Adipocyte (in vitro differentiated cells): ENCODE results near the gene TNFRSF1B.

Source experiments
- DNase-seq: peaks from one replicate; pipeline ENCODE4 v3.0.0-alpha.2; 2015; ENCODE audit warnings: low read depth
- H3K27me3 ChIP-seq: replicated peaks from 2 replicates; pipeline ENCODE4 v1.7.0; 2013; ENCODE audit warnings: mild to moderate bottlenecking, low read length, moderate library complexity; ENCODE audit not compliant: control insufficient read depth, insufficient read depth
- H3K36me3 ChIP-seq: 2 replicates; pipeline ENCODE4 v1.7.0; 2013; ENCODE audit warnings: low read length, mild to moderate bottlenecking, moderate library complexity; ENCODE audit not compliant: control insufficient read depth, insufficient read depth, severe bottlenecking
- H3K4me1 ChIP-seq: 2 replicates; pipeline ENCODE4 v1.7.0; 2013; ENCODE audit warnings: mild to moderate bottlenecking, low read length, moderate library complexity; ENCODE audit not compliant: control insufficient read depth, insufficient read depth
- H3K4me3 ChIP-seq: 2 replicates; pipeline ENCODE4 v1.7.0; 2013; ENCODE audit warnings: mild to moderate bottlenecking, low read length, moderate library complexity
- H3K9ac ChIP-seq: 2 replicates; pipeline ENCODE4 v1.7.0; 2013; ENCODE audit warnings: mild to moderate bottlenecking, low read length, moderate library complexity
- H3K9me3 ChIP-seq: 2 replicates; pipeline ENCODE4 v1.7.0; 2013; ENCODE audit warnings: mild to moderate bottlenecking, low read length, moderate library complexity; ENCODE audit not compliant: control insufficient read depth

TNFRSF1B gene

GRCh38 chr1:12245733-12246132, 78.9 kb downstream of the TNFRSF1B start:
- H3K4me3 ChIP-seq: no peak overlapping the region
- H3K9ac ChIP-seq: peak overlapping the region; percentile 17
- H3K9me3 ChIP-seq: no peaks in the 10 kb centered on the region
- H3K4me1 ChIP-seq: peaks cover 40% of the 10 kb centered on the region
- H3K36me3 ChIP-seq: peaks cover 75% of the 10 kb centered on the region
- no peaks in the 10 kb centered on the region for H3K27me3 ChIP-seq
- DNase-seq: no peak

GRCh38 chr1:12246584-12246983, 79.8 kb downstream of the TNFRSF1B start:
- Histone ChIP-seq H3K9ac (no peak overlapping the region), H3K27me3 (no peaks in the 10 kb centered on the region), H3K4me3 (no peak overlapping the region), H3K9me3 (no peaks in the 10 kb centered on the region), H3K36me3 (peaks cover 78% of the 10 kb centered on the region), H3K4me1 (peaks cover 40% of the 10 kb centered on the region)
- no peak for DNase-seq

- H3K4me1 ChIP-seq: peaks cover 39% of the 10 kb centered on the region
- no peaks in the 10 kb centered on the region for H3K27me3 ChIP-seq
- no peak overlapping the region for H3K9ac ChIP-seq
- H3K9me3 ChIP-seq: no peaks in the 10 kb centered on the region
- H3K4me3 ChIP-seq: no peak overlapping the region
- H3K36me3 ChIP-seq: peaks cover 77% of the 10 kb centered on the region
- DNase-seq: peak; percentile 27
Measured at GRCh38 chr1:12249181-12249580, 82.4 kb downstream of the TNFRSF1B start.

GRCh38 chr1:12249748-12250147, 83.0 kb downstream of the TNFRSF1B start:
- DNase-seq: no peak
- Histone ChIP-seq H3K9me3 (no peaks in the 10 kb centered on the region), H3K27me3 (no peaks in the 10 kb centered on the region), H3K4me1 (peaks cover 34% of the 10 kb centered on the region), H3K9ac (no peak overlapping the region), H3K4me3 (no peak overlapping the region), H3K36me3 (peaks cover 72% of the 10 kb centered on the region)

- DNase-seq: peak; percentile 65
- no peak overlapping the region for H3K9ac ChIP-seq
- H3K9me3 ChIP-seq: no peaks in the 10 kb centered on the region
- H3K27me3 ChIP-seq: no peaks in the 10 kb centered on the region
- H3K36me3 ChIP-seq: peaks cover 71% of the 10 kb centered on the region
- no peak overlapping the region for H3K4me3 ChIP-seq
- peaks cover 18% of the 10 kb centered on the region for H3K4me1 ChIP-seq
Measured at GRCh38 chr1:12251442-12251841, 84.7 kb downstream of the TNFRSF1B start.

GRCh38 chr1:12255913-12256312, 89.1 kb downstream of the TNFRSF1B start:
- no peak for DNase-seq
- no peak overlapping the region for H3K9ac ChIP-seq
- H3K4me1 ChIP-seq: no peaks in the 10 kb centered on the region
- H3K9me3 ChIP-seq: no peaks in the 10 kb centered on the region
- no peak overlapping the region for H3K4me3 ChIP-seq
- H3K27me3 ChIP-seq: no peaks in the 10 kb centered on the region
- H3K36me3 ChIP-seq: peaks cover 78% of the 10 kb centered on the region

GRCh38 chr1:12258272-12258671, 91.5 kb downstream of the TNFRSF1B start:
- Histone ChIP-seq H3K9ac (no peak overlapping the region), H3K4me3 (no peak overlapping the region), H3K36me3 (peaks cover 84% of the 10 kb centered on the region), H3K9me3 (no peaks in the 10 kb centered on the region), H3K27me3 (no peaks in the 10 kb centered on the region), H3K4me1 (no peaks in the 10 kb centered on the region)
- no peak for DNase-seq
